ENCODE data around the gene KDM4C.

DNA sequence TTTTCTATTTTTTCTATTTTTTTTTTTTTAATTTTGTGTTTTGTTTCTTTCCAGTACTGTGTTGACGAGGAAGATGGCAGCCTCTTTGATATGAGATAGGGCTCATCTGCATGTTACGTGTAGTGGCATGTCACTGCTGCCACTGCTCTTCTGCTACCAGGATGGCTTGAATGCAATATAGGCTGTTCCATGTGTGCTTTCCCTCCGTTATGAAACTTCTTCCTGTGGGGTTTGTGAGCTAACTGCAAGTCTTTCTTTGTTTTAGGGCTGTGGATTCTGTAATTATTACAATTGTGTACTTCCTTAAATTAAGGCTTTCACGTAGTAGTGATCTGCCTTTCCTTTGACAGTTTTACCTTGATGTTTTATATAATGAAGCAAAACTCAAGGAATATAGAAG lies 184.6 kb downstream of the KDM4C start:
- TF ChIP-seq, protein P1, sequence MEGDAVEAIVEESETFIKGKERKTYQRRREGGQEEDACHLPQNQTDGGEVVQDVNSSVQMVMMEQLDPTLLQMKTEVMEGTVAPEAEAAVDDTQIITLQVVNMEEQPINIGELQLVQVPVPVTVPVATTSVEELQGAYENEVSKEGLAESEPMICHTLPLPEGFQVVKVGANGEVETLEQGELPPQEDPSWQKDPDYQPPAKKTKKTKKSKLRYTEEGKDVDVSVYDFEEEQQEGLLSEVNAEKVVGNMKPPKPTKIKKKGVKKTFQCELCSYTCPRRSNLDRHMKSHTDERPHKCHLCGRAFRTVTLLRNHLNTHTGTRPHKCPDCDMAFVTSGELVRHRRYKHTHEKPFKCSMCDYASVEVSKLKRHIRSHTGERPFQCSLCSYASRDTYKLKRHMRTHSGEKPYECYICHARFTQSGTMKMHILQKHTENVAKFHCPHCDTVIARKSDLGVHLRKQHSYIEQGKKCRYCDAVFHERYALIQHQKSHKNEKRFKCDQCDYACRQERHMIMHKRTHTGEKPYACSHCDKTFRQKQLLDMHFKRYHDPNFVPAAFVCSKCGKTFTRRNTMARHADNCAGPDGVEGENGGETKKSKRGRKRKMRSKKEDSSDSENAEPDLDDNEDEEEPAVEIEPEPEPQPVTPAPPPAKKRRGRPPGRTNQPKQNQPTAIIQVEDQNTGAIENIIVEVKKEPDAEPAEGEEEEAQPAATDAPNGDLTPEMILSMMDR (IDR thresholded peaks at IDR 0.05): no peak
- TF ChIP-seq POLR2AphosphoS5 (IDR thresholded peaks at IDR 0.05): no peak
